ENCODE measurements around the gene NTN4. TPM values are rescaled to one million over a fixed set of nuclear protein-coding genes. Genes with fewer than 3 reads are reported as not detected.

NTN4 gene
- total and polyA plus RNA-seq, 8 donors, result 14.6 to 63.9 (median 21.1) TPM

GRCh38 chr12:95614390-95614982 lies 176.1 kb downstream of the NTN4 start:
- Histone ChIP-seq H3K27ac (peak overlapping the region in 2 of 4 donors; percentile 1 to 34), H3K4me1 (peaks cover 7 to 49% (median 22%) of the 10 kb centered on the region in 3 donors), H3K4me3 (no peak overlapping the region), H3K36me3 (no peaks in the 10 kb centered on the region), H3K27me3 (no peaks in the 10 kb centered on the region), H3K9me3 (no peaks in the 10 kb centered on the region)
- TF ChIP-seq CTCF (IDR thresholded peaks at IDR 0.05), result no peak
- intact Hi-C loops (cut with DNase I), result no loop called here
- DNase-seq (peak in 2 of 6 donors; percentile 54 to 67), FAIRE-seq (no peak), ATAC-seq (peak in 3 of 4 donors; percentile 47 to 68 (median 50))
- WGBS, 2 donors, result 35 to 51% methylated on average over 2 of the region's 2 CpGs

- 93% methylated on average over 7 of the region's 7 CpGs for WGBS, 2 donors
- Histone ChIP-seq H3K27ac (peak overlapping the region in 2 of 4 donors; percentile 76 to 81), H3K27me3 (no peaks in the 10 kb centered on the region), H3K4me3 (no peak overlapping the region), H3K4me1 (peaks cover 7 to 50% (median 29%) of the 10 kb centered on the region in 3 donors), H3K9me3 (no peaks in the 10 kb centered on the region), H3K36me3 (no peaks in the 10 kb centered on the region)
- FAIRE-seq, result no peak
- no peak for TF ChIP-seq CTCF (IDR thresholded peaks at IDR 0.05)
- intact Hi-C loops (cut with DNase I), result no loop called here
- ATAC-seq, result no peak
- DNase-seq, result no peak
Observed at GRCh38 chr12:95613021-95613420, 177.5 kb downstream of the NTN4 start.

GRCh38 chr12:95611676-95612309 lies 178.8 kb downstream of the NTN4 start:
- Histone ChIP-seq H3K4me3 (no peak overlapping the region), H3K27me3 (no peaks in the 10 kb centered on the region), H3K4me1 (peaks cover 7 to 57% (median 39%) of the 10 kb centered on the region in 3 donors), H3K9me3 (no peaks in the 10 kb centered on the region), H3K27ac (peak overlapping the region; percentile 39 to 81 (median 60)), H3K36me3 (no peaks in the 10 kb centered on the region)
- peak in 2 of 6 donors; percentile 54 to 58 for DNase-seq
- no peak for FAIRE-seq
- TF ChIP-seq CTCF (IDR thresholded peaks at IDR 0.05), result no peak
- ATAC-seq, result peak; percentile 71 to 84 (median 76)
- whole genome bisulfite sequencing, 2 donors, result 9 to 11% methylated on average over 2 of the region's 2 CpGs
- intact Hi-C loops (cut with DNase I), result no loop called here

GRCh38 chr12:95608252-95609033 lies 182.1 kb downstream of the NTN4 start:
- H3K4me3 ChIP-seq, result peak overlapping the region in 1 of 4 donors; percentile 11
- DNase-seq (peak; percentile 72 to 86 (median 80)), ATAC-seq (peak; percentile 69 to 86 (median 78)), FAIRE-seq (no peak)
- no peaks in the 10 kb centered on the region for H3K9me3 ChIP-seq
- H3K4me1 ChIP-seq, result peaks cover 11 to 45% (median 38%) of the 10 kb centered on the region in 3 donors
- H3K27ac ChIP-seq, result peak overlapping the region; percentile 72 to 91 (median 84)
- intact Hi-C loops (cut with DNase I), result no loop called here
- TF ChIP-seq CTCF (IDR thresholded peaks at IDR 0.05), result no peak
- no peaks in the 10 kb centered on the region for H3K27me3 ChIP-seq
- H3K36me3 ChIP-seq, result no peaks in the 10 kb centered on the region
- WGBS, 2 donors, result 22 to 27% methylated on average over 13 of the region's 13 CpGs

Other genes with a start within 250 kb of the NTN4 start
- 1 to 10 TPM; 2.1 to 4.3 (median 2.4) TPM for gene USP44, start 239.3 kb downstream of the NTN4 start, total RNA-seq
- gene USP44, start 239.3 kb downstream of the NTN4 start, polyA plus RNA-seq, result 1 to 10 TPM; 2.2 to 2.4 TPM
- 1 to 10 TPM; 4.8 to 9.1 (median 6.5) TPM for gene SNRPF, start 68.2 kb upstream of the NTN4 start, total RNA-seq
- gene SNRPF, start 68.2 kb upstream of the NTN4 start, polyA plus RNA-seq, result 10 to 100 TPM; 17.3 to 21.7 TPM
- gene CCDC38, start 151.8 kb upstream of the NTN4 start, total RNA-seq, result not detected
- gene CCDC38, start 151.8 kb upstream of the NTN4 start, polyA plus RNA-seq, result under 1 TPM in 1 of 2 donors, not detected in 1; 0.05 TPM
- 1 to 10 TPM in 2 of 6 donors, under 1 TPM in 4; 0.55 to 1.1 (median 0.81) TPM for gene AMDHD1, start 152.6 kb upstream of the NTN4 start, total RNA-seq
- 1 to 10 TPM; 1.1 to 1.8 TPM for gene AMDHD1, start 152.6 kb upstream of the NTN4 start, polyA plus RNA-seq
- under 1 TPM in 5 of 6 donors, not detected in 1; 0.08 to 0.70 (median 0.58) TPM for gene HAL, start 205.6 kb upstream of the NTN4 start, total RNA-seq
- gene HAL, start 205.6 kb upstream of the NTN4 start, polyA plus RNA-seq, result 1 to 10 TPM in 1 of 2 donors, under 1 TPM in 1; 0.38 to 1.2 TPM
- gene LTA4H, start 244.8 kb upstream of the NTN4 start, total RNA-seq, result 10 to 100 TPM; 24.7 to 57.1 (median 36.3) TPM
- gene LTA4H, start 244.8 kb upstream of the NTN4 start, polyA plus RNA-seq, result 10 to 100 TPM; 20.0 to 26.9 TPM

All from pancreas (tissue), 10 donors.